Measurements from ENCODE around the gene ZNF618.

- no peak for TF ChIP-seq MAX (CRISPR knock-in tag; IDR thresholded peaks at IDR 0.05)
- no peak for TF ChIP-seq FOXK1 (CRISPR knock-in tag; IDR thresholded peaks at IDR 0.05)
- TF ChIP-seq, protein P1, sequence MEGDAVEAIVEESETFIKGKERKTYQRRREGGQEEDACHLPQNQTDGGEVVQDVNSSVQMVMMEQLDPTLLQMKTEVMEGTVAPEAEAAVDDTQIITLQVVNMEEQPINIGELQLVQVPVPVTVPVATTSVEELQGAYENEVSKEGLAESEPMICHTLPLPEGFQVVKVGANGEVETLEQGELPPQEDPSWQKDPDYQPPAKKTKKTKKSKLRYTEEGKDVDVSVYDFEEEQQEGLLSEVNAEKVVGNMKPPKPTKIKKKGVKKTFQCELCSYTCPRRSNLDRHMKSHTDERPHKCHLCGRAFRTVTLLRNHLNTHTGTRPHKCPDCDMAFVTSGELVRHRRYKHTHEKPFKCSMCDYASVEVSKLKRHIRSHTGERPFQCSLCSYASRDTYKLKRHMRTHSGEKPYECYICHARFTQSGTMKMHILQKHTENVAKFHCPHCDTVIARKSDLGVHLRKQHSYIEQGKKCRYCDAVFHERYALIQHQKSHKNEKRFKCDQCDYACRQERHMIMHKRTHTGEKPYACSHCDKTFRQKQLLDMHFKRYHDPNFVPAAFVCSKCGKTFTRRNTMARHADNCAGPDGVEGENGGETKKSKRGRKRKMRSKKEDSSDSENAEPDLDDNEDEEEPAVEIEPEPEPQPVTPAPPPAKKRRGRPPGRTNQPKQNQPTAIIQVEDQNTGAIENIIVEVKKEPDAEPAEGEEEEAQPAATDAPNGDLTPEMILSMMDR (IDR thresholded peaks at IDR 0.05), result no peak
- TF ChIP-seq KAT7 (CRISPR knock-in tag; IDR thresholded peaks at IDR 0.05; ENCODE audit: borderline replicate concordance), result no peak
- TF ChIP-seq CREB1 (CRISPR knock-in tag; IDR thresholded peaks at IDR 0.05), result no peak
- TF ChIP-seq ESRRA (CRISPR knock-in tag; IDR thresholded peaks at IDR 0.05; ENCODE audit: borderline replicate concordance), result no peak
- no peak for TF ChIP-seq FOXP4 (CRISPR knock-in tag; IDR thresholded peaks at IDR 0.05)
- no peak for TF ChIP-seq TEAD4 (CRISPR knock-in tag; IDR thresholded peaks at IDR 0.05)
- TF ChIP-seq, protein P2, sequence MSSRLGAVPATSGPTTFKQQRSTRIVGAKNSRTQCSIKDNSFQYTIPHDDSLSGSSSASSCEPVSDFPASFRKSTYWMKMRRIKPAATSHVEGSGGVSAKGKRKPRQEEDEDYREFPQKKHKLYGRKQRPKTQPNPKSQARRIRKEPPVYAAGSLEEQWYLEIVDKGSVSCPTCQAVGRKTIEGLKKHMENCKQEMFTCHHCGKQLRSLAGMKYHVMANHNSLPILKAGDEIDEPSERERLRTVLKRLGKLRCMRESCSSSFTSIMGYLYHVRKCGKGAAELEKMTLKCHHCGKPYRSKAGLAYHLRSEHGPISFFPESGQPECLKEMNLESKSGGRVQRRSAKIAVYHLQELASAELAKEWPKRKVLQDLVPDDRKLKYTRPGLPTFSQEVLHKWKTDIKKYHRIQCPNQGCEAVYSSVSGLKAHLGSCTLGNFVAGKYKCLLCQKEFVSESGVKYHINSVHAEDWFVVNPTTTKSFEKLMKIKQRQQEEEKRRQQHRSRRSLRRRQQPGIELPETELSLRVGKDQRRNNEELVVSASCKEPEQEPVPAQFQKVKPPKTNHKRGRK (CRISPR knock-in tag; IDR thresholded peaks at IDR 0.05; ENCODE audit: borderline replicate concordance), result no peak
- TF ChIP-seq, protein P3, sequence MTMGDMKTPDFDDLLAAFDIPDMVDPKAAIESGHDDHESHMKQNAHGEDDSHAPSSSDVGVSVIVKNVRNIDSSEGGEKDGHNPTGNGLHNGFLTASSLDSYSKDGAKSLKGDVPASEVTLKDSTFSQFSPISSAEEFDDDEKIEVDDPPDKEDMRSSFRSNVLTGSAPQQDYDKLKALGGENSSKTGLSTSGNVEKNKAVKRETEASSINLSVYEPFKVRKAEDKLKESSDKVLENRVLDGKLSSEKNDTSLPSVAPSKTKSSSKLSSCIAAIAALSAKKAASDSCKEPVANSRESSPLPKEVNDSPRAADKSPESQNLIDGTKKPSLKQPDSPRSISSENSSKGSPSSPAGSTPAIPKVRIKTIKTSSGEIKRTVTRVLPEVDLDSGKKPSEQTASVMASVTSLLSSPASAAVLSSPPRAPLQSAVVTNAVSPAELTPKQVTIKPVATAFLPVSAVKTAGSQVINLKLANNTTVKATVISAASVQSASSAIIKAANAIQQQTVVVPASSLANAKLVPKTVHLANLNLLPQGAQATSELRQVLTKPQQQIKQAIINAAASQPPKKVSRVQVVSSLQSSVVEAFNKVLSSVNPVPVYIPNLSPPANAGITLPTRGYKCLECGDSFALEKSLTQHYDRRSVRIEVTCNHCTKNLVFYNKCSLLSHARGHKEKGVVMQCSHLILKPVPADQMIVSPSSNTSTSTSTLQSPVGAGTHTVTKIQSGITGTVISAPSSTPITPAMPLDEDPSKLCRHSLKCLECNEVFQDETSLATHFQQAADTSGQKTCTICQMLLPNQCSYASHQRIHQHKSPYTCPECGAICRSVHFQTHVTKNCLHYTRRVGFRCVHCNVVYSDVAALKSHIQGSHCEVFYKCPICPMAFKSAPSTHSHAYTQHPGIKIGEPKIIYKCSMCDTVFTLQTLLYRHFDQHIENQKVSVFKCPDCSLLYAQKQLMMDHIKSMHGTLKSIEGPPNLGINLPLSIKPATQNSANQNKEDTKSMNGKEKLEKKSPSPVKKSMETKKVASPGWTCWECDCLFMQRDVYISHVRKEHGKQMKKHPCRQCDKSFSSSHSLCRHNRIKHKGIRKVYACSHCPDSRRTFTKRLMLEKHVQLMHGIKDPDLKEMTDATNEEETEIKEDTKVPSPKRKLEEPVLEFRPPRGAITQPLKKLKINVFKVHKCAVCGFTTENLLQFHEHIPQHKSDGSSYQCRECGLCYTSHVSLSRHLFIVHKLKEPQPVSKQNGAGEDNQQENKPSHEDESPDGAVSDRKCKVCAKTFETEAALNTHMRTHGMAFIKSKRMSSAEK (CRISPR knock-in tag; IDR thresholded peaks at IDR 0.05; ENCODE audit: borderline replicate concordance), result no peak
- no peak for TF ChIP-seq JUN (CRISPR knock-in tag; IDR thresholded peaks at IDR 0.05)
- no peak for TF ChIP-seq ETV6 (CRISPR knock-in tag; IDR thresholded peaks at IDR 0.05)
Measured at GRCh38 chr9:113886026-113886369, 9.9 kb downstream of the ZNF618 start.
